DND-41 (cell line): ENCODE measurements around the gene JKAMP.

Experiments
- ATAC-seq: fragments of 200-7000 bp; cut with Tn5 transposase; 3 replicates; pipeline ENCODE4 v1.9.1; 2021; ENCODE audit warnings: low read depth; ENCODE audit not compliant: insufficient read depth
- DNase-seq: peaks from one replicate; pipeline ENCODE4 v3.0.0-alpha.2; 2020
- H2AFZ ChIP-seq: 2 replicates; pipeline ENCODE4 v1.6.0; 2012; ENCODE audit warnings: low read depth, low read length
- H3K27ac ChIP-seq: 2 replicates; pipeline ENCODE4 v1.5.1; 2012; ENCODE audit warnings: low read length, inconsistent platforms
- H3K27me3 ChIP-seq: fragments of 200-600 bp; sonication (generic); 2 replicates; pipeline ENCODE4 v1.6.0; 2012; ENCODE audit warnings: low read length, mild to moderate bottlenecking, inconsistent platforms; ENCODE audit not compliant: insufficient read depth, poor library complexity
- H3K36me3 ChIP-seq: 2 replicates; pipeline ENCODE4 v1.5.1; 2012; ENCODE audit warnings: low read length, inconsistent platforms; ENCODE audit not compliant: insufficient read depth
- H3K4me1 ChIP-seq: 2 replicates; pipeline ENCODE4 v1.5.1; 2012; ENCODE audit warnings: mild to moderate bottlenecking, low read length; ENCODE audit not compliant: insufficient read depth
- H3K4me2 ChIP-seq: 2 replicates; pipeline ENCODE4 v1.6.0; 2012; ENCODE audit warnings: mild to moderate bottlenecking, moderate library complexity, low read length, inconsistent platforms; ENCODE audit not compliant: insufficient read depth
- H3K4me3 ChIP-seq, 2 experiments: fragments of 200-600 bp in 1 of 2; shearing (Covaris generic) in 1 of 2; 2 replicates each; pipeline ENCODE4 v1.5.1; 2012 to 2016; ENCODE audit warnings: inconsistent platforms in 2 of 2, low read length in 2 of 2, mild to moderate bottlenecking in 2 of 2, low read depth in 1 of 2, moderate library complexity in 1 of 2
- H3K79me2 ChIP-seq: 2 replicates; pipeline ENCODE4 v1.6.0; 2012; ENCODE audit warnings: low read length, inconsistent platforms; ENCODE audit not compliant: insufficient read depth
- H3K9ac ChIP-seq: 2 replicates; pipeline ENCODE4 v1.6.0; 2012; ENCODE audit warnings: low read depth, mild to moderate bottlenecking, inconsistent platforms, low read length, moderate library complexity
- H3K9me3 ChIP-seq: 2 replicates; pipeline ENCODE4 v1.5.1; 2012; ENCODE audit warnings: low read length, moderate library complexity, mild to moderate bottlenecking, inconsistent platforms; ENCODE audit not compliant: insufficient read depth, severe bottlenecking
- H4K20me1 ChIP-seq: 2 replicates; pipeline ENCODE4 v1.6.0; 2012; ENCODE audit warnings: low read length; ENCODE audit not compliant: insufficient read depth
- CTCF ChIP-seq: IDR thresholded peaks from 2 replicates; pipeline ENCODE4 v1.5.1; 2012; ENCODE audit warnings: borderline replicate concordance, low read length, moderate library complexity, mild to moderate bottlenecking; ENCODE audit not compliant: poor library complexity, severe bottlenecking; ENCODE audit errors: extremely low read depth
- EZH2 ChIP-seq: IDR thresholded peaks from 3 replicates; pipeline ENCODE4 v1.6.1; 2012; ENCODE audit warnings: borderline replicate concordance, low read depth, mild to moderate bottlenecking, moderate library complexity, low read length, inconsistent platforms; ENCODE audit not compliant: severe bottlenecking

Gene JKAMP

DNA sequence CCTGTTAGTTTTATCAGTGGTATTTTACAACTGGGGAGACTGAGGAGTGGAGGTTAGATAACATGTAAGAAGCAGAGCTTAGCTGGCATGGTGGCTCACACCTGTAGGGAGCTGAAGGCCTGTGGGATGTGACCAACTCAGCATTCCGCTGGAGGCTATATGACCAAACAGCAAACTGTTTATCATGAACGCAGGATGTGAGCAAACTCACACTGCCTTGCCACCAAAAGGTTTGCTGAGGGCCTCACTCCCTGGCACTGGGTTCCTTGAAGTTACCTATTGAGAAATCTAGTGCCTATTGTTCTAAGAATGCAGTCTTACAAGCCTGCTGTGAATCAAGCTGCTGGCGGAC, 23.4 kb downstream of the JKAMP start:
- peaks cover 9% of the 10 kb centered on the region; the same call in 1 of the 2 replicates for H3K4me1 ChIP-seq
- no peak for TF ChIP-seq CTCF
- H3K27me3 ChIP-seq: no peaks in the 10 kb centered on the region
- H3K79me2 ChIP-seq: no peaks in the 10 kb centered on the region
- ATAC-seq (no peak), DNase-seq (no peak)
- H4K20me1 ChIP-seq: peaks cover 3% of the 10 kb centered on the region; the same call in 1 of the 2 replicates
- H3K4me2 ChIP-seq: no peak overlapping the region
- H3K9me3 ChIP-seq: no peaks in the 10 kb centered on the region
- H3K4me3 ChIP-seq: no peak overlapping the region
- no peak overlapping the region for H2AFZ ChIP-seq
- H3K36me3 ChIP-seq: peaks cover 12% of the 10 kb centered on the region; the same call in 1 of the 2 replicates
- no peak overlapping the region for H3K27ac ChIP-seq
- no peak overlapping the region for H3K9ac ChIP-seq

DNA sequence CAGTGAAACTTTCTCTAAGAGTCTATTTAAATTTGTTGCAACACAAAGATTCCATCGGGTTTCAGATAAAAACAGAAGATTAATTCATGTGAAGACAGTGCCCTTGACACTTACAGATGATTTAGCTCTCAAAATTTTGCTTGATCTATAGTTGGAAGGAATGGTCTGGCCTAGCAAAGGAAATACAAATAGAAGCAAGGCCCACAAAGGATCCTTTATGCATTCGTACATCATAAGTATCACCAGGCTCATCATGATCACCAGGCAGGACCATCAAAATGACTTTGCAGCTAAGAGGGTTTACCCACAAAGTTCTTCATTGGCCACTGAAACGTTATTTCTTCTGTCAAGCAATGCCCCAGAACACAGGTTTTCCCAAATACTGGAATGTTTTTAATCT, 24.8 kb downstream of the JKAMP start:
- H3K36me3 ChIP-seq: peaks cover 2% of the 10 kb centered on the region; the same call in 1 of the 2 replicates
- no peaks in the 10 kb centered on the region for H3K9me3 ChIP-seq
- H4K20me1 ChIP-seq: no peaks in the 10 kb centered on the region
- DNase-seq: no peak
- no peak overlapping the region for H3K4me3 ChIP-seq
- no peak overlapping the region for H3K27ac ChIP-seq
- ATAC-seq: no peak
- TF ChIP-seq EZH2 (no peak), CTCF (no peak)
- no peak overlapping the region for H3K9ac ChIP-seq
- H3K79me2 ChIP-seq: no peaks in the 10 kb centered on the region
- peaks cover 8% of the 10 kb centered on the region; the same call in 1 of the 2 replicates for H3K4me1 ChIP-seq
- H3K27me3 ChIP-seq: no peaks in the 10 kb centered on the region
- no peak overlapping the region for H2AFZ ChIP-seq
- H3K4me2 ChIP-seq: no peak overlapping the region

GRCh38 chr14:59510001-59510400, 25.7 kb downstream of the JKAMP start:
- no peak overlapping the region for H3K27ac ChIP-seq
- peaks cover under 1% of the 10 kb centered on the region; the same call in 1 of the 2 replicates for H3K4me1 ChIP-seq
- TF ChIP-seq EZH2 (no peak), CTCF (no peak)
- no peak overlapping the region for H3K9ac ChIP-seq
- H3K4me3 ChIP-seq: no peak overlapping the region
- H3K27me3 ChIP-seq: no peaks in the 10 kb centered on the region
- H2AFZ ChIP-seq: no peak overlapping the region
- H3K4me2 ChIP-seq: no peak overlapping the region
- H4K20me1 ChIP-seq: no peaks in the 10 kb centered on the region
- no peaks in the 10 kb centered on the region for H3K36me3 ChIP-seq
- no peaks in the 10 kb centered on the region for H3K9me3 ChIP-seq
- ATAC-seq: no peak
- H3K79me2 ChIP-seq: no peaks in the 10 kb centered on the region
- DNase-seq: no peak

DNA sequence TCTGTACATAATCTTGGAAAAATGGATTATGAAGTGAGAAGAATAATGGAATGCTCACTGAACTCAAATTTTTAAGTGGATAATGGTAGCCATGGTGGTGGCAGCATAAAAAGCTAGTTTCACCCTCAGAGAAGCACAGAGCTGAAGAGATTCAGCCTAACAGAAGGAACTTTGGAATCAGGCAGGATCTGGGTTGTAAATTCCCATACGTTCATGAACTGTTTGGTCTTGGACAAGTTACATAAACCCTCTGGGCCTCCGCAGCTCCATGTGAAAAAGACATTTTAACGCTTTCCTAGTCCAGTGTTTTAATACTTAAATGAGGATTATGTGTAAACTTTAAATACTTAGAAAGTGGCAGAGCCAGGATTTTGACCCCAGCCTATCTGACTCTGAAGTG, 26.6 kb downstream of the JKAMP start:
- H3K4me2 ChIP-seq: no peak overlapping the region
- ATAC-seq: no peak

More for the DNA sequence above, 26.6 kb downstream of the JKAMP start:
- H3K9me3 ChIP-seq: no peaks in the 10 kb centered on the region
- no peak for TF ChIP-seq CTCF
- TF ChIP-seq EZH2: no peak
- no peaks in the 10 kb centered on the region for H3K79me2 ChIP-seq
- H3K27me3 ChIP-seq: no peaks in the 10 kb centered on the region
- H3K27ac ChIP-seq: no peak overlapping the region
- H2AFZ ChIP-seq: no peak overlapping the region
- no peaks in the 10 kb centered on the region for H4K20me1 ChIP-seq
- H3K4me1 ChIP-seq: no peaks in the 10 kb centered on the region
- no peak overlapping the region for H3K4me3 ChIP-seq
- H3K36me3 ChIP-seq: no peaks in the 10 kb centered on the region
- H3K9ac ChIP-seq: no peak overlapping the region
- no peak for DNase-seq
